ENCODE measurements around the gene LRP6. TPM values are rescaled to one million over a fixed set of nuclear protein-coding genes. Genes with fewer than 3 reads are reported as not detected.
A peak's percentile ranks its signal among the peaks of the same experiment; 100 is the strongest.

LRP6 gene
- total and polyA plus RNA-seq, 10 of the 15 experiments (the other 5 are each of a cell fraction or from before 2014, with no cell fraction given) = 1.5 to 14.9 (median 6.1) TPM

DNA sequence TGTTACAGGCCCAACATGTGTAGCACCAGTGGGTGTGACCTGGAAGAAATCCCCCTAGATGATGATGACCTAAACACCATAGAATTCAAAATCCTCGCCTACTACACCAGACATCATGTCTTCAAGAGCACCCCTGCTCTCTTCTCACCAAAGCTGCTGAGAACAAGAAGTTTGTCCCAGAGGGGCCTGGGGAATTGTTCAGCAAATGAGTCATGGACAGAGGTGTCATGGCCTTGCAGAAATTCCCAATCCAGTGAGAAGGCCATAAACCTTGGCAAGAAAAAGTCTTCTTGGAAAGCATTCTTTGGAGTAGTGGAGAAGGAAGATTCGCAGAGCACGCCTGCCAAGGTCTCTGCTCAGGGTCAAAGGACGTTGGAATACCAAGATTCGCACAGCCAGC lies 187.6 kb downstream of the LRP6 start:
- FAIRE-seq (no peak), ATAC-seq (no peak), DNase-seq (ENCODE audit: low read depth, low spot score) (no peak)
- intact Hi-C loops (cut with micrococcal nuclease; ENCODE audit: unreplicated experiment) (no loop called here), in situ Hi-C loops (cut with MboI) (no loop called here)
- no TSS peak for BruUV-seq (replicated peaks)
- Histone ChIP-seq H3K9ac (ENCODE audit: control insufficient read depth, insufficient read depth, low read length) (no peak overlapping the region), H3K4me3 (no peak overlapping the region), H3K9me3 (replicated peaks; ENCODE audit: control insufficient read depth, insufficient read depth, low read length) (no peaks in the 10 kb centered on the region), H3K36me3 (ENCODE audit: control insufficient read depth in 2 of 2, insufficient read depth in 2 of 2, low read length in 1 of 2) (no peaks in the 10 kb centered on the region), H3K4me1 (ENCODE audit: control insufficient read depth, insufficient read depth, low read length) (no peaks in the 10 kb centered on the region), H3K27ac (ENCODE audit: control insufficient read depth, insufficient read depth) (no peak overlapping the region), H4K20me1 (ENCODE audit: control insufficient read depth, insufficient read depth) (no peaks in the 10 kb centered on the region), H3K27me3 (replicated peaks in 1 of 2; ENCODE audit: control insufficient read depth in 2 of 2, insufficient read depth in 2 of 2, low read length in 1 of 2) (no peaks in the 10 kb centered on the region), H3K4me2 (ENCODE audit: control insufficient read depth, insufficient read depth) (no peak overlapping the region), H2AFZ (ENCODE audit: control insufficient read depth, low read depth, low read length) (no peak overlapping the region), H3K79me2 (ENCODE audit: control insufficient read depth, insufficient read depth, low read length) (no peaks in the 10 kb centered on the region)
- ChIA-PET CTCF (interaction anchor here (9.9 kb wide), 1 partner anchor 250 kb away, joined by 214 read pairs; no protein-coding TSS in a partner anchor), RAD21 (ENCODE audit: unreplicated experiment) (no interaction called here), POLR2A (no interaction called here), SMC1A (ENCODE audit: uncharacterized antibody, unreplicated experiment) (no interaction called here)
- TF ChIP-seq RBBP5 (conservative IDR thresholded peaks at IDR 0.05) = no peak
- 51% methylated on average over 5 of the region's 5 CpGs for WGBS (ENCODE audit: insufficient coverage, insufficient replicate concordance, low lambda C conversion rate, missing lambda C conversion rate)

- ChIA-PET RAD21 (ENCODE audit: unreplicated experiment) (interaction anchor here (1.6 to 2.0 kb wide), 3 partner anchors 11 to 492 kb away, joined by 8 to 11 read pairs (median 9); no protein-coding TSS in a partner anchor), CTCF (interaction anchor here (0.6 to 4.4 kb wide), 10 partner anchors 10 to 665 kb away, joined by 3 to 29 read pairs (median 4); no protein-coding TSS in a partner anchor), POLR2A (interaction anchor here (1.0 kb wide), 1 partner anchor 314 kb away, joined by 4 read pairs; no protein-coding TSS in a partner anchor), SMC1A (ENCODE audit: uncharacterized antibody, unreplicated experiment) (interaction anchor here (0.6 to 2.0 kb wide), 9 partner anchors 10 to 493 kb away, joined by 3 to 10 read pairs (median 5); partner anchors contain the start of gene LRP6)
- Histone ChIP-seq H3K79me2 (ENCODE audit: control insufficient read depth, insufficient read depth, low read length) (no peaks in the 10 kb centered on the region), H4K20me1 (ENCODE audit: control insufficient read depth, insufficient read depth) (no peaks in the 10 kb centered on the region), H3K27ac (ENCODE audit: control insufficient read depth, insufficient read depth) (peak overlapping the region; percentile 70), H3K4me1 (ENCODE audit: control insufficient read depth, insufficient read depth, low read length) (peaks cover 7% of the 10 kb centered on the region), H3K27me3 (replicated peaks in 1 of 2; ENCODE audit: control insufficient read depth in 2 of 2, insufficient read depth in 2 of 2, low read length in 1 of 2) (no peaks in the 10 kb centered on the region), H2AFZ (ENCODE audit: control insufficient read depth, low read depth, low read length) (peak overlapping the region; percentile 86), H3K4me2 (ENCODE audit: control insufficient read depth, insufficient read depth) (peak overlapping the region; percentile 99), H3K36me3 (ENCODE audit: control insufficient read depth in 2 of 2, insufficient read depth in 2 of 2, low read length in 1 of 2) (no peaks in the 10 kb centered on the region), H3K4me3 (peak overlapping the region; percentile 72; the same call in 1 of the 2 replicates), H3K9ac (ENCODE audit: control insufficient read depth, insufficient read depth, low read length) (peak overlapping the region; percentile 77), H3K9me3 (replicated peaks; ENCODE audit: control insufficient read depth, insufficient read depth, low read length) (no peaks in the 10 kb centered on the region)
- in situ Hi-C loops (cut with MboI) = no loop called here
- intact Hi-C loops (cut with micrococcal nuclease; ENCODE audit: unreplicated experiment) = no loop called here
- WGBS (ENCODE audit: insufficient coverage, insufficient replicate concordance, low lambda C conversion rate, missing lambda C conversion rate) = 20% methylated on average over 21 of the region's 21 CpGs
- FAIRE-seq (no peak), ATAC-seq (peak; percentile 78), DNase-seq (ENCODE audit: low read depth, low spot score) (peak; percentile 12)
- no TSS peak for BruUV-seq (replicated peaks)
- TF ChIP-seq JUNB (IDR thresholded peaks at IDR 0.05) (no peak), GABPA (IDR thresholded peaks at IDR 0.05; ENCODE audit: low read depth) (no peak), MTA2 (IDR thresholded peaks at IDR 0.05; ENCODE audit: low read depth) (0 out of 2 replicates have a peak, but pooled peaks have one; percentile 11), IKZF2 (IDR thresholded peaks at IDR 0.05) (peak in 1 of 2 experiments; percentile 25; a peak in 1 of 4 replicates), MEF2B (IDR thresholded peaks at IDR 0.05; ENCODE audit: partially characterized antibody, poor library complexity, severe bottlenecking) (no peak), FOS (IDR thresholded peaks at IDR 0.05; ENCODE audit: borderline replicate concordance, extremely low read depth, insufficient read length) (no peak), HDGF (IDR thresholded peaks at IDR 0.05) (no peak), IKZF1 (conservative IDR thresholded peaks at IDR 0.05) (peak; percentile 28; the same call in 1 of the 2 replicates), ZNF687 (IDR thresholded peaks at IDR 0.05) (no peak)
Observed at GRCh38 chr12:12072064-12072760, 194.6 kb downstream of the LRP6 start.

Data from GM12878 (cell line).